HUES48 (cell line): ENCODE results near the gene TFB1M.

Experiments used
- H3K27ac ChIP-seq: one replicate; pipeline ENCODE4 v1.7.0; 2013; ENCODE audit warnings: low read depth, low read length, inconsistent platforms
- H3K27me3 ChIP-seq: 2 replicates; pipeline ENCODE4 v1.6.1; 2013; ENCODE audit warnings: mild to moderate bottlenecking, low read length; ENCODE audit not compliant: control insufficient read depth, insufficient read depth
- H3K36me3 ChIP-seq: 2 replicates; pipeline ENCODE4 v1.6.1; 2013; ENCODE audit warnings: low read length; ENCODE audit not compliant: control insufficient read depth, insufficient read depth
- H3K4me1 ChIP-seq: 2 replicates; pipeline ENCODE4 v1.6.1; 2013; ENCODE audit warnings: mild to moderate bottlenecking, low read length; ENCODE audit not compliant: control insufficient read depth, insufficient read depth
- H3K4me3 ChIP-seq: 2 replicates; pipeline ENCODE4 v1.5.1; 2013; ENCODE audit warnings: mild to moderate bottlenecking, low read depth, low read length
- H3K9ac ChIP-seq: 2 replicates; pipeline ENCODE4 v1.6.1; 2013; ENCODE audit warnings: mild to moderate bottlenecking, low read depth, low read length, moderate library complexity
- H3K9me3 ChIP-seq: 2 replicates; pipeline ENCODE4 v1.6.1; 2013; ENCODE audit warnings: low read length; ENCODE audit not compliant: control insufficient read depth, insufficient read depth

The TFB1M gene

GRCh38 chr6:155262655-155263054, 51.6 kb downstream of the TFB1M start:
- Histone ChIP-seq H3K4me3 (no peak overlapping the region), H3K36me3 (peaks cover 40% of the 10 kb centered on the region), H3K9me3 (no peaks in the 10 kb centered on the region), H3K27ac (no peak overlapping the region), H3K4me1 (peaks cover 32% of the 10 kb centered on the region), H3K27me3 (no peaks in the 10 kb centered on the region), H3K9ac (no peak overlapping the region)

GRCh38 chr6:155261111-155261900, 53.0 kb downstream of the TFB1M start:
- peaks cover 30% of the 10 kb centered on the region for H3K4me1 ChIP-seq
- H3K27ac ChIP-seq: peak overlapping the region; percentile 64
- H3K9me3 ChIP-seq: no peaks in the 10 kb centered on the region
- no peak overlapping the region for H3K4me3 ChIP-seq
- peaks cover 48% of the 10 kb centered on the region for H3K36me3 ChIP-seq
- no peaks in the 10 kb centered on the region for H3K27me3 ChIP-seq
- H3K9ac ChIP-seq: no peak overlapping the region

GRCh38 chr6:155260686-155261085, 53.6 kb downstream of the TFB1M start:
- Histone ChIP-seq H3K27ac (no peak overlapping the region), H3K9me3 (no peaks in the 10 kb centered on the region), H3K27me3 (no peaks in the 10 kb centered on the region), H3K9ac (no peak overlapping the region), H3K36me3 (peaks cover 54% of the 10 kb centered on the region), H3K4me1 (peaks cover 30% of the 10 kb centered on the region), H3K4me3 (no peak overlapping the region)

GRCh38 chr6:155259897-155260296, 54.4 kb downstream of the TFB1M start:
- Histone ChIP-seq H3K9me3 (no peaks in the 10 kb centered on the region), H3K27ac (no peak overlapping the region), H3K27me3 (no peaks in the 10 kb centered on the region), H3K36me3 (peaks cover 61% of the 10 kb centered on the region), H3K4me3 (no peak overlapping the region), H3K4me1 (peaks cover 25% of the 10 kb centered on the region), H3K9ac (no peak overlapping the region)

- no peaks in the 10 kb centered on the region for H3K27me3 ChIP-seq
- no peak overlapping the region for H3K27ac ChIP-seq
Measured at GRCh38 chr6:155259204-155259603, 55.1 kb downstream of the TFB1M start.

GRCh38 chr6:155257796-155258195, 56.5 kb downstream of the TFB1M start:
- Histone ChIP-seq H3K9ac (no peak overlapping the region), H3K27me3 (no peaks in the 10 kb centered on the region), H3K27ac (no peak overlapping the region), H3K4me3 (no peak overlapping the region), H3K4me1 (peaks cover 31% of the 10 kb centered on the region), H3K36me3 (peaks cover 78% of the 10 kb centered on the region), H3K9me3 (no peaks in the 10 kb centered on the region)

More at GRCh38 chr6:155259204-155259603, 55.1 kb downstream of the TFB1M start:
- Histone ChIP-seq H3K4me3 (no peak overlapping the region), H3K9ac (no peak overlapping the region), H3K36me3 (peaks cover 68% of the 10 kb centered on the region), H3K9me3 (no peaks in the 10 kb centered on the region), H3K4me1 (peaks cover 20% of the 10 kb centered on the region)

- H3K27ac ChIP-seq: no peak overlapping the region
- peaks cover 93% of the 10 kb centered on the region for H3K36me3 ChIP-seq
- H3K9me3 ChIP-seq: no peaks in the 10 kb centered on the region
- H3K9ac ChIP-seq: no peak overlapping the region
- H3K27me3 ChIP-seq: no peaks in the 10 kb centered on the region
- peaks cover 24% of the 10 kb centered on the region for H3K4me1 ChIP-seq
- no peak overlapping the region for H3K4me3 ChIP-seq
Measured at GRCh38 chr6:155256122-155256795, 58.0 kb downstream of the TFB1M start.

GRCh38 chr6:155254139-155254538, 60.1 kb downstream of the TFB1M start:
- Histone ChIP-seq H3K36me3 (peaks cover 94% of the 10 kb centered on the region), H3K4me3 (no peak overlapping the region)

GRCh38 chr6:155253337-155253736, 60.9 kb downstream of the TFB1M start:
- Histone ChIP-seq H3K36me3 (peaks cover 88% of the 10 kb centered on the region), H3K4me3 (no peak overlapping the region), H3K27me3 (no peaks in the 10 kb centered on the region), H3K9me3 (no peaks in the 10 kb centered on the region), H3K9ac (no peak overlapping the region), H3K27ac (peak overlapping the region; percentile 94), H3K4me1 (peaks cover 21% of the 10 kb centered on the region)

More at GRCh38 chr6:155254139-155254538, 60.1 kb downstream of the TFB1M start:
- H3K9ac ChIP-seq: no peak overlapping the region
- no peaks in the 10 kb centered on the region for H3K27me3 ChIP-seq
- peaks cover 21% of the 10 kb centered on the region for H3K4me1 ChIP-seq
- peak overlapping the region; percentile 94 for H3K27ac ChIP-seq
- no peaks in the 10 kb centered on the region for H3K9me3 ChIP-seq

- no peaks in the 10 kb centered on the region for H3K9me3 ChIP-seq
- H3K36me3 ChIP-seq: peaks cover 82% of the 10 kb centered on the region
Measured at GRCh38 chr6:155252581-155252980, 61.7 kb downstream of the TFB1M start.

GRCh38 chr6:155250701-155251381, 63.4 kb downstream of the TFB1M start:
- Histone ChIP-seq H3K9me3 (no peaks in the 10 kb centered on the region), H3K36me3 (peaks cover 77% of the 10 kb centered on the region), H3K27ac (no peak overlapping the region)

More at GRCh38 chr6:155252581-155252980, 61.7 kb downstream of the TFB1M start:
- H3K27ac ChIP-seq: peak overlapping the region; percentile 94
- peaks cover 26% of the 10 kb centered on the region for H3K4me1 ChIP-seq
- no peak overlapping the region for H3K9ac ChIP-seq
- H3K4me3 ChIP-seq: no peak overlapping the region
- no peaks in the 10 kb centered on the region for H3K27me3 ChIP-seq

More at GRCh38 chr6:155250701-155251381, 63.4 kb downstream of the TFB1M start:
- Histone ChIP-seq H3K4me1 (peaks cover 26% of the 10 kb centered on the region), H3K4me3 (no peak overlapping the region), H3K27me3 (no peaks in the 10 kb centered on the region), H3K9ac (no peak overlapping the region)
